RWPE2 (cell line): ENCODE data around the gene FAF1.

ENCODE experiments used
- ATAC-seq: fragments of 200-7000 bp; cut with Tn5 transposase; 3 replicates; pipeline ENCODE4 v1.9.1; 2021; ENCODE audit warnings: low read depth
- DNase-seq: peaks from one replicate; pipeline ENCODE4 v3.0.0-alpha.2; 2020; ENCODE audit warnings: low spot score
- H3K27ac ChIP-seq: fragments of 450-650 bp; 2 replicates; pipeline ENCODE4 v1.5.1; 2017; ENCODE audit warnings: mild to moderate bottlenecking; ENCODE audit not compliant: poor library complexity, severe bottlenecking
- H3K27me3 ChIP-seq: fragments of 250-450 bp; sonication (Bioruptor Pico); 2 replicates; pipeline ENCODE4 v1.5.1; 2021; ENCODE audit warnings: mild to moderate bottlenecking, moderate library complexity; ENCODE audit not compliant: insufficient read depth, poor library complexity, severe bottlenecking
- H3K36me3 ChIP-seq: fragments of 250-450 bp; sonication (Bioruptor Pico); 2 replicates; pipeline ENCODE4 v1.5.1; 2020; ENCODE audit warnings: low read depth, mild to moderate bottlenecking, moderate library complexity
- H3K4me1 ChIP-seq: fragments of 250-450 bp; sonication (Bioruptor Pico); 2 replicates; pipeline ENCODE4 v1.5.1; 2021; ENCODE audit warnings: mild to moderate bottlenecking, moderate library complexity; ENCODE audit not compliant: insufficient read depth, poor library complexity, severe bottlenecking
- H3K4me3 ChIP-seq: fragments of 250-450 bp; sonication (Bioruptor Pico); 2 replicates; pipeline ENCODE4 v1.5.1; 2021; ENCODE audit warnings: mild to moderate bottlenecking, moderate library complexity; ENCODE audit not compliant: severe bottlenecking
- H3K9me3 ChIP-seq: fragments of 250-450 bp; sonication (Bioruptor Pico); 2 replicates; pipeline ENCODE4 v1.5.1; 2021; ENCODE audit warnings: mild to moderate bottlenecking, moderate library complexity; ENCODE audit not compliant: severe bottlenecking
- TF ChIP-seq, protein P1 (sequence below): fragments of 450-650 bp; IDR thresholded peaks from one replicate; pipeline ENCODE4 v1.5.1; 2017; ENCODE audit warnings: mild to moderate bottlenecking, moderate library complexity; ENCODE audit not compliant: poor library complexity, severe bottlenecking

FAF1 gene

DNA sequence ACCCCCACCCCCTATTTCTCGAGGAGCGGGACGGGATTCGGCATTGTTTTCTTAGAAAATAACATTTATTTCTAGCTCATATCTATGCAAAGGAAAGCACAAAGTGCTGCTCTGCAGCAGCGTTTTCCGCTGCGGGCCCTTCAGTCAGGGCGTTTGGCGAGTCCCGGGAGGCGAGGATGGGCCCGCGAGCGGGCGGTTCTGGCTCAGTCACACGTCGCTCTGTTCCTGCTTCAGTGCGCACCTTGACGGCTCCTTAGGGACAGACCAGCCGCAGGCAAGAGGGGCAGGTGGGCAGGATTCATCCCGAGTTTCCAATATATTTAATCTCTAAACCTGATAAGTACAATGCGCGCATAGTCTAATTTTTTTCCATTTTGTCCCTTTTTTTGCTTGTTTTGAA lies 542.6 kb downstream of the FAF1 start:
- H3K4me1 ChIP-seq = no peaks in the 10 kb centered on the region
- H3K36me3 ChIP-seq = no peaks in the 10 kb centered on the region
- ATAC-seq = no peak
- no peak overlapping the region for H3K27ac ChIP-seq
- TF ChIP-seq, protein P1, sequence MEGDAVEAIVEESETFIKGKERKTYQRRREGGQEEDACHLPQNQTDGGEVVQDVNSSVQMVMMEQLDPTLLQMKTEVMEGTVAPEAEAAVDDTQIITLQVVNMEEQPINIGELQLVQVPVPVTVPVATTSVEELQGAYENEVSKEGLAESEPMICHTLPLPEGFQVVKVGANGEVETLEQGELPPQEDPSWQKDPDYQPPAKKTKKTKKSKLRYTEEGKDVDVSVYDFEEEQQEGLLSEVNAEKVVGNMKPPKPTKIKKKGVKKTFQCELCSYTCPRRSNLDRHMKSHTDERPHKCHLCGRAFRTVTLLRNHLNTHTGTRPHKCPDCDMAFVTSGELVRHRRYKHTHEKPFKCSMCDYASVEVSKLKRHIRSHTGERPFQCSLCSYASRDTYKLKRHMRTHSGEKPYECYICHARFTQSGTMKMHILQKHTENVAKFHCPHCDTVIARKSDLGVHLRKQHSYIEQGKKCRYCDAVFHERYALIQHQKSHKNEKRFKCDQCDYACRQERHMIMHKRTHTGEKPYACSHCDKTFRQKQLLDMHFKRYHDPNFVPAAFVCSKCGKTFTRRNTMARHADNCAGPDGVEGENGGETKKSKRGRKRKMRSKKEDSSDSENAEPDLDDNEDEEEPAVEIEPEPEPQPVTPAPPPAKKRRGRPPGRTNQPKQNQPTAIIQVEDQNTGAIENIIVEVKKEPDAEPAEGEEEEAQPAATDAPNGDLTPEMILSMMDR = no peak
- DNase-seq = no peak
- no peaks in the 10 kb centered on the region for H3K9me3 ChIP-seq
- H3K4me3 ChIP-seq = no peak overlapping the region
- peaks cover 92% of the 10 kb centered on the region for H3K27me3 ChIP-seq

DNA sequence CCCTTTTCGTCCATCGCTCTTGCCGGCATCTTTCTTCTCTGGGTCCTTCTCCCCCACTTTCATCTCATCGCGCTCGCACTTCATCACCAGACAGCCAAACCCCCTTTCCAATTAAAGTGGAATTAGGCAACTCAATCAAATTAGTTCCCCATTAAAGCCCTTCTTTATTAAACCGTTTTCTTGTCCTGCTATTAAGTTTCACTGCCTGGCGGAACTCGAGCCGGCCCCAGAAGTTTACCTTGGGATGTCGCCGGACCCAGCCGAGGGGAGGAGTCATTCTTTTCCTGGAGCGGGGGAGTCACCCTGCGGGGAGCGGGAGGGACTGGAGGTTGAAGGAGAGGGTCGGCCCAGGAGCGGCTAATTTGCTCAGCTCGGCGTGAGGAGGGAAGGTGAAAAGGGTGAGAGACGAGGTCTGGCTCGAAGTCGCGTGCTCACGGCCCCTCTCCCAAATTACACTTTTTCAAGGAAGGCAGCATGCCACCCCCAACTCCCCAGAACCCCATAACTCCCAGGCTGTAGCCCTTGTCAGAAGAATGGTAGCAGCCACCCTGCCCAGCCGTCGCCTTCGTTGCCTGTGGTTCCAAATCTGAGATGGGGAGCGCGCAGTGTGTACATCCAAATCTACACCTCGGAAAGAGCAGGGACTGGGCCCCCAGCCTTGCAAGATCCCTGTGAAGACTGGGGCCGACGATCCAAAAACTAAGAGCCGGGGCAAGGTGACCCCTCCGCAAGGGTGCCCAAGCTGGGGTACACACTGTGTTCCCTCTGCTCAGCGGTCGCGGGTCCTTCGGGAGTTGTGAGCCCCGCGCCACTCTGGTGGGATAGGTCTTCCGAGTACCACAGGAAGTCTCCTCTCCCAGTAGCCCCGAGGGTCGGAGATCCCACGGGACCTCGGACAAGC lies 543.3 kb downstream of the FAF1 start:
- Histone ChIP-seq H3K36me3 (no peaks in the 10 kb centered on the region), H3K27me3 (peaks cover 91% of the 10 kb centered on the region), H3K9me3 (no peaks in the 10 kb centered on the region), H3K4me1 (no peaks in the 10 kb centered on the region), H3K4me3 (no peak overlapping the region), H3K27ac (no peak overlapping the region)
- ATAC-seq (no peak), DNase-seq (no peak)
- TF ChIP-seq, protein P1 = no peak

DNA sequence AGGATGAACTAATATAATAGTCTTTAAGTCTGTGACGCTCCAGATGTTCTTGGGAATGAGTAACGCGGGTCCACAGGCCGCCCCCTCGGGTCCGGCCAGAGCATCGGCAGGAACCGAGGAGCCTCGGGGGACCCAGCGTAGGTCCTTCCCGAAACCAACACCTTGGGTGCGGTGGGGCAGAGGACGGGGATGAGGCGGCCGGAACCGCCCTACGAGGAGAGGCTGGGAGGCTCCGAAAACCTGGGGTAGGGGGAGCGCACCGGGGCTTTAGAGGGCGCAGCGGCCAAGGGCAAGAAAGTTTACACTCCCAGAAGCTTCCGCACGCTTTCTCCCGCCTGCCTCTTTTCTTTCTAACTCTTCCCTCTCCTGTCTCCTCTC lies 543.9 kb downstream of the FAF1 start:
- Histone ChIP-seq H3K4me1 (no peaks in the 10 kb centered on the region), H3K4me3 (no peak overlapping the region), H3K27me3 (peaks cover 90% of the 10 kb centered on the region), H3K36me3 (no peaks in the 10 kb centered on the region), H3K27ac (no peak overlapping the region), H3K9me3 (no peaks in the 10 kb centered on the region)
- TF ChIP-seq, protein P1 = no peak
- ATAC-seq (no peak), DNase-seq (no peak)

DNA sequence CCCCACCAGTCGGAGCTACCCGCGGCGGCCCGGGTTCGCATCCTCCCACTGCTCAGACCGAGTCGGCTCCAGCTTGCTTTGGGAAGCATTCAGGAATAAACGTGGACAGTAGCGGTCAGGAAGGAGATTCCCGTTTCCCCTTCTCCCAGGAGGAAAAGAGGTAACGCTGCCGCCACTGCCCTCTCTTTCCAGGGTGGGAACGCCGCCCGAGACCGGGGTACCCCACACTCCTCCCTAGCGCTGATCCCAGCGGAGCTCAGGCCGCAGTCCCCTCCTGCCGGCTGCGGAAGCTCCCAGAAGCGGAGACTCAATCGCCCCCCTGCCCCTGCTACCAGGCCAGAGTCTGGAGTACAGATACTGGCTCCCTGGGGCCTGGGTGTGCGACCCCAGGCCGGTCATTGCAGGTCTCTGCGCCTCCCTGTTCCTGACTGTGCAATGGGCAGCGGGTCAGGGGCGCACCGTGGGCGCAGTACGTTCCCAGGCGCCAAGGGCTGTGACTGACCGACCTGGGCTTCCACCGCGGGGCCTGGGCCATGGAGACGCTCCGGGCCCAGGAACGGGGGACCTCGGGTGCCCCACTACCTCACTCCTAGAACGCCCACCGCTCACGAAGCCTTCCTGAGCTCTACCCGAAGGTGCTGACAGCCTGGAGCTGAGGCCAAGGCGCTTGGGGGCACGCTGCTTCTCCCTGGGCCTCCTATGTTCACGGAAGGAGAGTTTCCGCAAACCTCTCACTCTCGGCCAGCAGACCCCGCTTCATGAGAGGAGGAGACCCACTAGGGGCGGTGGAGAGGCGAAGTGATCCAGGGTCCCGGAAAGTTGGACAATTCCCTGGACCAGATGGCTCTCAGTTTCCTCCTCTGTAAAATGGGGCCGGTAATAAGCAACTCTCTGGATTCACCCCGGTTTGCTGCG lies 544.6 kb downstream of the FAF1 start:
- Histone ChIP-seq H3K27me3 (peaks cover 83% of the 10 kb centered on the region), H3K4me1 (no peaks in the 10 kb centered on the region), H3K9me3 (no peaks in the 10 kb centered on the region), H3K36me3 (no peaks in the 10 kb centered on the region), H3K27ac (no peak overlapping the region), H3K4me3 (no peak overlapping the region)
- TF ChIP-seq, protein P1 = no peak
- DNase-seq = no peak
- ATAC-seq = no peak
